ENCODE results near the gene UBXN4.

The UBXN4 gene

GRCh38 chr2:135815269-135815668 is 73.6 kb downstream of the UBXN4 start:
- Histone ChIP-seq H3K36me3 (replicated peaks; ENCODE audit: insufficient read depth, low read length) (no peaks in the 10 kb centered on the region), H3K79me2 (ENCODE audit: low read length) (no peaks in the 10 kb centered on the region), H4K20me1 (ENCODE audit: insufficient read depth, low read length) (no peaks in the 10 kb centered on the region), H3K4me2 (ENCODE audit: low read depth, low read length) (no peak overlapping the region), H3K27me3 (replicated peaks; ENCODE audit: insufficient read depth, low read length) (no peaks in the 10 kb centered on the region), H2AFZ (ENCODE audit: low read length) (no peak overlapping the region), H3K27ac (ENCODE audit: low read length) (no peak overlapping the region), H3K4me3 (ENCODE audit: low read length) (no peak overlapping the region), H3F3A (ENCODE audit: insufficient read depth, low read length) (no peaks in the 10 kb centered on the region), H3K9me2 (replicated peaks; ENCODE audit: insufficient read depth, low read length) (no peaks in the 10 kb centered on the region), H3K9me3 (replicated peaks; ENCODE audit: insufficient read depth, low read length) (no peaks in the 10 kb centered on the region), H3K9ac (ENCODE audit: low read length) (no peak overlapping the region), H3K4me1 (ENCODE audit: low read length) (no peaks in the 10 kb centered on the region)
- TF ChIP-seq EZH2 (optimal IDR thresholded peaks at IDR 0.05; ENCODE audit: low read depth, low read length) (no peak), EZH2phosphoT487 (IDR thresholded peaks at IDR 0.05; ENCODE audit: low read length) (no peak), CTCF (IDR thresholded peaks at IDR 0.05; ENCODE audit: low read length) (no peak)
- DNase-seq: no peak

- Histone ChIP-seq H2AFZ (ENCODE audit: low read length) (no peak overlapping the region), H3K4me1 (ENCODE audit: low read length) (no peaks in the 10 kb centered on the region)
- no peak for TF ChIP-seq CTCF (IDR thresholded peaks at IDR 0.05; ENCODE audit: low read length)
- TF ChIP-seq EZH2phosphoT487 (IDR thresholded peaks at IDR 0.05; ENCODE audit: low read length): no peak
- no peak for TF ChIP-seq EZH2 (optimal IDR thresholded peaks at IDR 0.05; ENCODE audit: low read depth, low read length)
These were observed 75.8 kb downstream of the UBXN4 start for GRCh38 chr2:135817466-135817865.

GRCh38 chr2:135817951-135818350 is 76.3 kb downstream of the UBXN4 start:
- Histone ChIP-seq H4K20me1 (ENCODE audit: insufficient read depth, low read length) (no peaks in the 10 kb centered on the region), H3K79me2 (ENCODE audit: low read length) (no peaks in the 10 kb centered on the region), H3K4me2 (ENCODE audit: low read depth, low read length) (no peak overlapping the region), H3K27me3 (replicated peaks; ENCODE audit: insufficient read depth, low read length) (no peaks in the 10 kb centered on the region), H3K36me3 (replicated peaks; ENCODE audit: insufficient read depth, low read length) (no peaks in the 10 kb centered on the region), H3K9me2 (replicated peaks; ENCODE audit: insufficient read depth, low read length) (no peaks in the 10 kb centered on the region), H3K9ac (ENCODE audit: low read length) (no peak overlapping the region), H3K27ac (ENCODE audit: low read length) (no peak overlapping the region), H3K4me1 (ENCODE audit: low read length) (no peaks in the 10 kb centered on the region), H3K4me3 (ENCODE audit: low read length) (no peak overlapping the region), H3K9me3 (replicated peaks; ENCODE audit: insufficient read depth, low read length) (no peaks in the 10 kb centered on the region), H3F3A (ENCODE audit: insufficient read depth, low read length) (no peaks in the 10 kb centered on the region), H2AFZ (ENCODE audit: low read length) (no peak overlapping the region)
- TF ChIP-seq EZH2 (optimal IDR thresholded peaks at IDR 0.05; ENCODE audit: low read depth, low read length): no peak
- no peak for TF ChIP-seq EZH2phosphoT487 (IDR thresholded peaks at IDR 0.05; ENCODE audit: low read length)
- no peak for TF ChIP-seq CTCF (IDR thresholded peaks at IDR 0.05; ENCODE audit: low read length)
- no peak for DNase-seq

More at GRCh38 chr2:135817466-135817865, 75.8 kb downstream of the UBXN4 start:
- H3K27me3 ChIP-seq (replicated peaks; ENCODE audit: insufficient read depth, low read length): no peaks in the 10 kb centered on the region
- H3K79me2 ChIP-seq (ENCODE audit: low read length): no peaks in the 10 kb centered on the region
- no peaks in the 10 kb centered on the region for H3K36me3 ChIP-seq (replicated peaks; ENCODE audit: insufficient read depth, low read length)
- DNase-seq: no peak
- no peak overlapping the region for H3K4me3 ChIP-seq (ENCODE audit: low read length)
- H3F3A ChIP-seq (ENCODE audit: insufficient read depth, low read length): no peaks in the 10 kb centered on the region
- H3K4me2 ChIP-seq (ENCODE audit: low read depth, low read length): no peak overlapping the region
- no peaks in the 10 kb centered on the region for H4K20me1 ChIP-seq (ENCODE audit: insufficient read depth, low read length)
- H3K27ac ChIP-seq (ENCODE audit: low read length): no peak overlapping the region
- no peak overlapping the region for H3K9ac ChIP-seq (ENCODE audit: low read length)
- no peaks in the 10 kb centered on the region for H3K9me2 ChIP-seq (replicated peaks; ENCODE audit: insufficient read depth, low read length)
- H3K9me3 ChIP-seq (replicated peaks; ENCODE audit: insufficient read depth, low read length): no peaks in the 10 kb centered on the region

All from MM.1S (cell line).